ENCODE data around the gene PAX9.

PAX9 gene

DNA sequence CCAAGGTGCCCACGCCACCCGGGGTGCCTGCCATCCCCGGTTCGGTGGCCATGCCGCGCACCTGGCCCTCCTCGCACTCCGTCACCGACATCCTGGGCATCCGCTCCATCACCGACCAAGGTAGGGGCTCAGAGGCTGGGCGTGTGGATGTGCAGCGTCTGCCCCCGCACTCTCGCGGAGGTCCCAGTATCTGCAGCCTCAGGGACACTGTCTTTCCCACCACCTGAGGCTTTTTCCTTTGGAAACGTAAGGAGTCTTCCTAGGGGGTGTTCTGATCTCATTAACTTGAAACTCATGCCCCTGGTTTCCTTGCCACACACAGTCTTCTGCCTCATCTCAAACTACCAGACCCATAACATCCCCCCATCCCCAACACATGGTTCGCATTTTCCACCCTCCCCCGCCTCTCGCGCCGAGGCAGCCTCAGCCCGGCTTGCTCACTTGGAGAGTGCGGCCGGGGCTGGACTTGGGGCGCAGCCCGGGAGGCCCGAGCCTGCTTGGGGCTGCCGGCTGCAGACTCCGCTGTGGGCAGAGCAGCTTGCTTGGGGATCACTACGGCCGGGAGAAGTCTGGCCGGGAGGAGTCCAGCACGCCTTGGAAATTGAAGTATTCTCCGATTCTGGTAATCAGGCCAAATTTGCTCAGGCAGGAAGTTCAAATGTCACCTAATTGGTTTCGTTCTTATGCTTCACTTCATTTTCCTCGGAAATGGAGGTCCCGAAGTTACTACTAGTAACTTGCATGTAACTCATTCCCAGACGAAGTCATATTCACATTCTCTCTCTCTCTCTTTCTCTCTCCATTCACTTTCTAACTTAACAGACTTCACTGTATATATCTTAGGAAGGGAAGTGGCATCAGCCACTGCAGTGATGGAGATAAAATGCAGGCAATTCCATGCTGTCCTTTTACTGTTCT, 2.0 kb downstream of the PAX9 start:
- no peaks in the 10 kb centered on the region for H3K27me3 ChIP-seq (ENCODE audit: insufficient read depth, low read length, poor library complexity)
- no peak overlapping the region for H3K27ac ChIP-seq (ENCODE audit: low read length)
- H4K20me1 ChIP-seq (ENCODE audit: insufficient read depth, low read length) = no peaks in the 10 kb centered on the region
- peak overlapping the region; percentile 36; the same call in 1 of the 2 replicates for H2AFZ ChIP-seq (ENCODE audit: low read depth, low read length)
- H3K9ac ChIP-seq (ENCODE audit: low read depth, low read length) = no peak overlapping the region
- H3K9me3 ChIP-seq (ENCODE audit: insufficient read depth, low read length, severe bottlenecking) = no peaks in the 10 kb centered on the region
- H3K36me3 ChIP-seq (ENCODE audit: insufficient read depth, low read length) = no peaks in the 10 kb centered on the region
- H3K4me1 ChIP-seq (ENCODE audit: insufficient read depth, low read length) = peaks cover 14% of the 10 kb centered on the region
- ATAC-seq (ENCODE audit: insufficient read depth, low read depth) = no peak
- no peak overlapping the region for H3K4me2 ChIP-seq (ENCODE audit: insufficient read depth, low read length)
- DNase-seq = no peak
- H3K4me3 ChIP-seq (ENCODE audit: low read depth in 1 of 2, low read length in 2 of 2) = no peak overlapping the region
- TF ChIP-seq CTCF (IDR thresholded peaks at IDR 0.05; ENCODE audit: borderline replicate concordance, extremely low read depth, low read length, poor library complexity, severe bottlenecking) (no peak), EZH2 (IDR thresholded peaks at IDR 0.05; ENCODE audit: borderline replicate concordance, low read depth, low read length, severe bottlenecking) (no peak)
- no peaks in the 10 kb centered on the region for H3K79me2 ChIP-seq (ENCODE audit: insufficient read depth, low read length)

DNA sequence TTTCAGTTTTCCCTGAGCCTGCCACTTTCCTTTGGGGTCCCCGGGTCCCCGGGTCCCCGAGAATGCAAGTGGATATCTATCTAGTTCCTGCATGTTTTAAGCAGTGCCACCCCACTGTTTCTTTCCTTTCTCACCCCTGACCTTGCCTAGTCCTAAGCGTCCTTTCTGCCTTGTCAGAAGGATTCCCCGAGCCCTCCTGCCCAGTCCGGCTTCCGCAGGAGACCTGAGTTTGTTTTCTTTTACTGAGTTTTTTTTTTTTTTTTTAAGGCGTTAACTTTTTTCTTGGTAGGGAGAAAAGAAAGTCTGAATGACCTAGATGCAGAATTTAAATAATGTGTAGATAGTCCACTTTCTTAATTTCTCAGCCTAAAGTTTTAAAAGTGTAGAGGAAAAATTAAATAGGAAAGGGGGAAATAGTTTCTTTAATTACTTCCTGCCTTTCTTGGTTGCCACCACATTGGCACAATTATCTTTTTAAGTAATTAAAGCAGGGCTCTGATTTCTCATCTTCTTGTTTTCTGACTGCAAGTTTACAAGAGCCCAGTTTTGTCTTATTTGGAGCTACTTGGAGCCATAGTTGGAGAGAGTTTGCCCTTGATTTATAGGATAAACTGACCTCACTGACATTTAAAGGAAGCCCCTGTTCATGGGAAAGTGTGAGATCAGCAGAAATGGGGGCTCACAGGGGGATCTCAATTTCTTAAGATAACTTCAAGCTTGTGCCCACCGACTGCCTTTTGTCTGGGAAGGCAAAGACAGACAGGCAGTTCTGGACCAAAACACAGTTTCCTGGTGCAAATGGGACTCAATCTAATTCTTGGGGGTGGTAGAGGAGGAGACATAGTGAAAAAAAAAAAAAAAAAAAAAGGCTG, 2.9 kb downstream of the PAX9 start:
- ATAC-seq (ENCODE audit: insufficient read depth, low read depth) (no peak), DNase-seq (no peak)
- no peaks in the 10 kb centered on the region for H4K20me1 ChIP-seq (ENCODE audit: insufficient read depth, low read length)
- peaks cover 14% of the 10 kb centered on the region for H3K4me1 ChIP-seq (ENCODE audit: insufficient read depth, low read length)
- no peak overlapping the region for H3K4me3 ChIP-seq (ENCODE audit: low read depth in 1 of 2, low read length in 2 of 2)
- no peaks in the 10 kb centered on the region for H3K79me2 ChIP-seq (ENCODE audit: insufficient read depth, low read length)
- H3K4me2 ChIP-seq (ENCODE audit: insufficient read depth, low read length) = no peak overlapping the region
- no peak overlapping the region for H3K9ac ChIP-seq (ENCODE audit: low read depth, low read length)
- no peaks in the 10 kb centered on the region for H3K36me3 ChIP-seq (ENCODE audit: insufficient read depth, low read length)
- no peaks in the 10 kb centered on the region for H3K27me3 ChIP-seq (ENCODE audit: insufficient read depth, low read length, poor library complexity)
- H3K27ac ChIP-seq (ENCODE audit: low read length) = no peak overlapping the region
- peak overlapping the region; percentile 24; the same call in 1 of the 2 replicates for H2AFZ ChIP-seq (ENCODE audit: low read depth, low read length)
- H3K9me3 ChIP-seq (ENCODE audit: insufficient read depth, low read length, severe bottlenecking) = no peaks in the 10 kb centered on the region
- TF ChIP-seq CTCF (IDR thresholded peaks at IDR 0.05; ENCODE audit: borderline replicate concordance, extremely low read depth, low read length, poor library complexity, severe bottlenecking) (no peak), EZH2 (IDR thresholded peaks at IDR 0.05; ENCODE audit: borderline replicate concordance, low read depth, low read length, severe bottlenecking) (no peak)

DNA sequence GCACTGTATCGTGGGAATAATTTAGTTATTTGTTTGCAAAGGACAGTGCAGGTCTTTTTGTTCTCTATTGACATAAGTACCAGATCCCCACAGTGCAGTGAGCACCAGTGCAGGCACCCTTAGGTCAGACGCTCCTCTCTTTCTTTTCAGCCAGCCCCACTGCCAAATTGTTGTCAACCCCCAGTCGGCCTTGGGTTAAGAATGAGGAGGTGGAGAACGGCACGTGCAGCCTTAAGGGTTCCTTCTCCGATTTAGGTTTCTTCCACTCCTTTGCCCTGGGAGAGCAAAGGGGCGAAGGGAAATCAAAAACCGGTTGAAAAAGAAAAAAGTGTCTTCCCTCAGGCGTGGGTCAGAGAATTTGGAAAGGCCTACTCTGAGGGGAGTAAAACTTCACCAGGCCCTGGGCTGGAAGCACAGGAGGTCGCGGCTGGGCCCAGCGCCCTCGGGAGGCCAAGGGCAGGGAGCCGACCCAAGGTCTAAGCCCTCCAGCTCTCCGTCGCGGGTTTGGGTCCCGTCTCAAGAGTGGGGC, 4.3 kb downstream of the PAX9 start:
- H3K36me3 ChIP-seq (ENCODE audit: insufficient read depth, low read length) = no peaks in the 10 kb centered on the region
- ATAC-seq (ENCODE audit: insufficient read depth, low read depth) (no peak), DNase-seq (no peak)
- no peaks in the 10 kb centered on the region for H3K27me3 ChIP-seq (ENCODE audit: insufficient read depth, low read length, poor library complexity)
- H3K27ac ChIP-seq (ENCODE audit: low read length) = no peak overlapping the region
- H3K9ac ChIP-seq (ENCODE audit: low read depth, low read length) = no peak overlapping the region
- peak overlapping the region; percentile 31; the same call in 1 of the 2 replicates for H3K4me2 ChIP-seq (ENCODE audit: insufficient read depth, low read length)
- peaks cover 14% of the 10 kb centered on the region for H3K4me1 ChIP-seq (ENCODE audit: insufficient read depth, low read length)
- no peak overlapping the region for H2AFZ ChIP-seq (ENCODE audit: low read depth, low read length)
- H4K20me1 ChIP-seq (ENCODE audit: insufficient read depth, low read length) = no peaks in the 10 kb centered on the region
- TF ChIP-seq CTCF (IDR thresholded peaks at IDR 0.05; ENCODE audit: borderline replicate concordance, extremely low read depth, low read length, poor library complexity, severe bottlenecking) = no peak
- no peak for TF ChIP-seq EZH2 (IDR thresholded peaks at IDR 0.05; ENCODE audit: borderline replicate concordance, low read depth, low read length, severe bottlenecking)
- no peaks in the 10 kb centered on the region for H3K79me2 ChIP-seq (ENCODE audit: insufficient read depth, low read length)
- no peaks in the 10 kb centered on the region for H3K9me3 ChIP-seq (ENCODE audit: insufficient read depth, low read length, severe bottlenecking)
- H3K4me3 ChIP-seq (ENCODE audit: low read depth in 1 of 2, low read length in 2 of 2) = no peak overlapping the region
